Body of pancreas (tissue), 4 donors: ENCODE results near the gene MYRFL. TPM values are rescaled to one million over a fixed set of nuclear protein-coding genes. Genes with fewer than 3 reads are reported as not detected.

Experiments used
- ATAC-seq: fragments of 150-250 bp; one replicate; pipeline ENCODE4 v1.9.1; 2016
- DNase-seq, 4 donors: peaks; one replicate each; pipeline ENCODE4 v3.0.0-alpha.2; 2019
- H3K27ac ChIP-seq, 4 donors: fragments of 200-600 bp; sonication (generic); 1 replicate in 3 of 4; 2 replicates in 1 of 4; pipeline versions ENCODE4 v1.5.1 to v1.6.1; 2016 to 2019; ENCODE audit warnings: mild to moderate bottlenecking in 1 of 4, mixed read lengths in 1 of 4, moderate library complexity in 1 of 4
- H3K27me3 ChIP-seq, 2 donors: fragments of 200-600 bp; sonication (generic); one replicate each; pipeline ENCODE4 v1.6.0; 2016; ENCODE audit warnings: mild to moderate bottlenecking in 1 of 2
- H3K36me3 ChIP-seq, 2 donors: fragments of 200-600 bp; sonication (generic); replicated peaks in 1 of 2; 2 replicates each; pipeline ENCODE4 v1.5.1; 2016; ENCODE audit warnings: low read depth in 2 of 2; ENCODE audit not compliant: insufficient read depth in 1 of 2
- H3K4me1 ChIP-seq: fragments of 200-600 bp; sonication (generic); one replicate; pipeline ENCODE4 v1.6.0; 2016
- H3K4me3 ChIP-seq, 2 donors: fragments of 200-600 bp; sonication (generic); 1 replicate in 1 of 2; 2 replicates in 1 of 2; pipeline ENCODE4 v1.5.1; 2016 to 2019
- H3K9me3 ChIP-seq, 3 donors: fragments of 200-600 bp; sonication (generic); 1 replicate in 2 of 3; 2 replicates in 1 of 3; pipeline ENCODE4 v1.5.1; 2016
- CTCF ChIP-seq, 7 experiments: fragments of 450-650 bp in 4 of 7; fragments of 200-600 bp in 3 of 7; sonication (generic) in 3 of 7; IDR thresholded peaks; one replicate each; pipeline ENCODE4 v1.5.1; 2016 to 2019; ENCODE audit warnings: antibody characterized with exemption in 7 of 7
- POLR2A ChIP-seq, 3 donors: fragments of 450-650 bp; IDR thresholded peaks; one replicate each; pipeline ENCODE4 v1.6.1; 2016; ENCODE audit warnings: antibody characterized with exemption in 3 of 3, mild to moderate bottlenecking in 2 of 3
- WGBS, 2 donors: methylation state at CpG; one replicate each; pipeline ENCODE4 v1.1.5; 2017; 5-methylcytosine and 5-hydroxymethylcytosine counted together
- intact Hi-C: fragments of 100-400 bp; cut with DNase I; formaldehyde crosslinking; loops from one replicate; pipeline ENCODE4 v1.15.1; 2023
- total RNA-seq, 2 donors: library from RNA; depleted of rRNA; stranded (reverse); fragments of >200 nt; gene quantifications; one replicate each; pipeline ENCODE4 v1.1.0, GENCODE V29; 2016

The MYRFL gene
- total RNA-seq, 2 donors from 2014 or later: under 0.01 to 0.52 TPM

- Histone ChIP-seq H3K27ac (no peak overlapping the region), H3K36me3 (no peaks in the 10 kb centered on the region), H3K27me3 (no peaks in the 10 kb centered on the region), H3K9me3 (no peaks in the 10 kb centered on the region), H3K4me3 (no peak overlapping the region), H3K4me1 (peaks cover 2% of the 10 kb centered on the region)
- ATAC-seq (no peak), DNase-seq (no peak)
- intact Hi-C loops: loop anchor here (10.0 kb wide), 1 partner anchor 838 kb away; no protein-coding TSS in a partner anchor
- no peak for TF ChIP-seq CTCF (IDR thresholded peaks at IDR 0.05)
- WGBS, 2 donors: 75% methylated on average over 4 of the region's 4 CpGs
Observed at GRCh38 chr12:69896653-69897381, 71.8 kb downstream of the MYRFL start.

- H3K36me3 ChIP-seq: no peaks in the 10 kb centered on the region
- no peaks in the 10 kb centered on the region for H3K27me3 ChIP-seq
- ATAC-seq: peak; percentile 64
- TF ChIP-seq POLR2A (IDR thresholded peaks at IDR 0.05) (no peak), CTCF (IDR thresholded peaks at IDR 0.05) (no peak)
- H3K4me1 ChIP-seq: peaks cover 2% of the 10 kb centered on the region
- no peaks in the 10 kb centered on the region for H3K9me3 ChIP-seq
- 64% methylated on average over 1 of the region's 1 CpG; no CpG with 5 or more reads in 1 of the 2 donors for WGBS, 2 donors
- no peak overlapping the region for H3K27ac ChIP-seq
- intact Hi-C loops: loop anchor here (10.0 kb wide), 1 partner anchor 837 kb away; no protein-coding TSS in a partner anchor
- H3K4me3 ChIP-seq: no peak overlapping the region
- peak in 3 of 4 donors; percentile 18 to 24 (median 20) for DNase-seq
Observed at GRCh38 chr12:69897744-69898143, 72.7 kb downstream of the MYRFL start.

- ATAC-seq: no peak
- peaks cover 2% of the 10 kb centered on the region for H3K4me1 ChIP-seq
- intact Hi-C loops: loop anchor here (10.0 kb wide), 1 partner anchor 837 kb away; no protein-coding TSS in a partner anchor
Observed at GRCh38 chr12:69898236-69898635, 73.2 kb downstream of the MYRFL start.

GRCh38 chr12:69900720-69901131 lies 75.7 kb downstream of the MYRFL start:
- peak; percentile 80 for ATAC-seq
- WGBS, 2 donors: 0% methylated on average over 4 of the region's 4 CpGs

More at GRCh38 chr12:69898236-69898635, 73.2 kb downstream of the MYRFL start:
- no peak for DNase-seq
- Histone ChIP-seq H3K9me3 (no peaks in the 10 kb centered on the region), H3K36me3 (no peaks in the 10 kb centered on the region), H3K27ac (no peak overlapping the region), H3K27me3 (no peaks in the 10 kb centered on the region), H3K4me3 (no peak overlapping the region)
- WGBS, 2 donors: 3 to 54% methylated on average over 3 of the region's 3 CpGs
- no peak for TF ChIP-seq POLR2A (IDR thresholded peaks at IDR 0.05)
- no peak for TF ChIP-seq CTCF (IDR thresholded peaks at IDR 0.05)

More at GRCh38 chr12:69900720-69901131, 75.7 kb downstream of the MYRFL start:
- TF ChIP-seq POLR2A (IDR thresholded peaks at IDR 0.05) (no peak), CTCF (IDR thresholded peaks at IDR 0.05) (peak; percentile 56 to 88 (median 78))
- Histone ChIP-seq H3K9me3 (no peaks in the 10 kb centered on the region), H3K4me1 (peaks cover 2% of the 10 kb centered on the region), H3K27ac (no peak overlapping the region), H3K4me3 (no peak overlapping the region), H3K36me3 (no peaks in the 10 kb centered on the region), H3K27me3 (no peaks in the 10 kb centered on the region)
- intact Hi-C loops: loop anchor here (5.0 kb wide), 1 partner anchor 677 kb away; no protein-coding TSS in a partner anchor
- peak; percentile 78 to 87 (median 81) for DNase-seq
